ENCODE data around the gene GJA10. TPM values are rescaled to one million over a fixed set of nuclear protein-coding genes. Genes with fewer than 3 reads are reported as not detected.

GJA10 gene
- total RNA-seq, 1 experiment from 2014 or later, result not detected

GRCh38 chr6:89942601-89943000, 48.3 kb downstream of the GJA10 start:
- Histone ChIP-seq H3K9me3 (ENCODE audit: control insufficient read depth, insufficient read depth, low read depth, low read length) (no peaks in the 10 kb centered on the region), H3K36me3 (ENCODE audit: control insufficient read depth, insufficient read depth, low read length) (no peaks in the 10 kb centered on the region), H3K4me1 (ENCODE audit: control insufficient read depth, insufficient read depth, low read length) (peaks cover 2% of the 10 kb centered on the region; the same call in 1 of the 2 replicates), H3K4me3 (ENCODE audit: low read depth in 2 of 2, low read length in 2 of 2) (no peak overlapping the region), H3K27ac (ENCODE audit: low read length) (peak overlapping the region; percentile 73), H3K27me3 (ENCODE audit: control insufficient read depth, insufficient read depth, low read length) (no peaks in the 10 kb centered on the region)
- ATAC-seq, result no peak
- DNase-seq (ENCODE audit: low read depth, low spot score), result no peak
- in situ Hi-C loops (cut with HindIII; ENCODE audit: low pct_unique_long_range_greater_than_20kb, low sequenced_read_pairs), result no loop called here
- ChIA-PET CTCF (no interaction called here), POLR2A (no interaction called here)
- intact Hi-C loops (cut with micrococcal nuclease; ENCODE audit: unreplicated experiment), result loop anchor here (5.0 to 10.0 kb wide), 2 partner anchors 345 to 452 kb away; no protein-coding TSS in a partner anchor
- TF ChIP-seq CTCF (IDR thresholded peaks at IDR 0.05) (no peak), POLR2AphosphoS5 (IDR thresholded peaks at IDR 0.05; ENCODE audit: low read depth, low read length) (no peak), SIN3A (IDR thresholded peaks at IDR 0.05; ENCODE audit: borderline replicate concordance, insufficient read depth, low read depth, low read length) (no peak), TCF7L2 (IDR thresholded peaks at IDR 0.05; ENCODE audit: low read depth, low read length) (no peak)
- TF ChIP-seq, protein P1, sequence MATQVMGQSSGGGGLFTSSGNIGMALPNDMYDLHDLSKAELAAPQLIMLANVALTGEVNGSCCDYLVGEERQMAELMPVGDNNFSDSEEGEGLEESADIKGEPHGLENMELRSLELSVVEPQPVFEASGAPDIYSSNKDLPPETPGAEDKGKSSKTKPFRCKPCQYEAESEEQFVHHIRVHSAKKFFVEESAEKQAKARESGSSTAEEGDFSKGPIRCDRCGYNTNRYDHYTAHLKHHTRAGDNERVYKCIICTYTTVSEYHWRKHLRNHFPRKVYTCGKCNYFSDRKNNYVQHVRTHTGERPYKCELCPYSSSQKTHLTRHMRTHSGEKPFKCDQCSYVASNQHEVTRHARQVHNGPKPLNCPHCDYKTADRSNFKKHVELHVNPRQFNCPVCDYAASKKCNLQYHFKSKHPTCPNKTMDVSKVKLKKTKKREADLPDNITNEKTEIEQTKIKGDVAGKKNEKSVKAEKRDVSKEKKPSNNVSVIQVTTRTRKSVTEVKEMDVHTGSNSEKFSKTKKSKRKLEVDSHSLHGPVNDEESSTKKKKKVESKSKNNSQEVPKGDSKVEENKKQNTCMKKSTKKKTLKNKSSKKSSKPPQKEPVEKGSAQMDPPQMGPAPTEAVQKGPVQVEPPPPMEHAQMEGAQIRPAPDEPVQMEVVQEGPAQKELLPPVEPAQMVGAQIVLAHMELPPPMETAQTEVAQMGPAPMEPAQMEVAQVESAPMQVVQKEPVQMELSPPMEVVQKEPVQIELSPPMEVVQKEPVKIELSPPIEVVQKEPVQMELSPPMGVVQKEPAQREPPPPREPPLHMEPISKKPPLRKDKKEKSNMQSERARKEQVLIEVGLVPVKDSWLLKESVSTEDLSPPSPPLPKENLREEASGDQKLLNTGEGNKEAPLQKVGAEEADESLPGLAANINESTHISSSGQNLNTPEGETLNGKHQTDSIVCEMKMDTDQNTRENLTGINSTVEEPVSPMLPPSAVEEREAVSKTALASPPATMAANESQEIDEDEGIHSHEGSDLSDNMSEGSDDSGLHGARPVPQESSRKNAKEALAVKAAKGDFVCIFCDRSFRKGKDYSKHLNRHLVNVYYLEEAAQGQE (IDR thresholded peaks at IDR 0.05; ENCODE audit: insufficient read depth in 1 of 2, low read depth in 2 of 2, low read length in 1 of 2), result no peak
- no TSS peak for BruUV-seq (replicated peaks)

DNA sequence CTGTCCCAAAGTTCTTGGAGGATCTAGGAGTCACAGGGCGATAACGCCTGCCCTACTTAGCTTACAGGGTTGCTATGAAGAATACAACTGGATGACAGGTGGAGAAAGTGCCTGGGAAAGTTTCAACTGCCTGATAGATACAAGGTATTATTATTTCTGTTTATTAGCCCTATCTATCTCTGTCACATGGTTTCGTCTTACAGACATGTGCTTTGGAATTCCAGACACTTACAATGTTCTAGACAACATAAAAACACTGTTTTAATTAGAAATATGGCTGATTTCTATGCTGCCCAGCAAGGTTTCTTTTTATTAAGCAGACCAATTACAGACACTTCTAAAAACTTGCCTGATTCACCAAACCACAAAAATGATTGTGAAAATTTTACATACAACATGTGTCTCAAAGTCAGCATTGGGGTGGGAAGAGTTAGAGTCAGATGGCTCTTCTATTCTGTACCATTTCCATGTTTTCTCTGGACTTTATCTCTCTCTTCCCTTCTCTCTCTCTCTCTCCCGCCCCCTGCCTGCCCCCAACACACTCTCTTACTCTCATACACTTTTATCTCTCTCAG, 50.0 kb downstream of the GJA10 start:
- H3K4me3 ChIP-seq (ENCODE audit: low read depth in 2 of 2, low read length in 2 of 2), result no peak overlapping the region
- in situ Hi-C loops (cut with HindIII; ENCODE audit: low pct_unique_long_range_greater_than_20kb, low sequenced_read_pairs) (no loop called here), intact Hi-C loops (cut with micrococcal nuclease; ENCODE audit: unreplicated experiment) (loop anchor here (5.0 to 10.0 kb wide), 2 partner anchors 343 to 451 kb away; no protein-coding TSS in a partner anchor)
- TF ChIP-seq SIN3A (IDR thresholded peaks at IDR 0.05; ENCODE audit: borderline replicate concordance, insufficient read depth, low read depth, low read length) (no peak), TCF7L2 (IDR thresholded peaks at IDR 0.05; ENCODE audit: low read depth, low read length) (no peak), POLR2AphosphoS5 (IDR thresholded peaks at IDR 0.05; ENCODE audit: low read depth, low read length) (no peak), CTCF (IDR thresholded peaks at IDR 0.05) (no peak)
- TF ChIP-seq, protein P1 (IDR thresholded peaks at IDR 0.05; ENCODE audit: insufficient read depth in 1 of 2, low read depth in 2 of 2, low read length in 1 of 2), result no peak
- ATAC-seq (no peak), DNase-seq (ENCODE audit: low read depth, low spot score) (no peak)
- CTCF ChIA-PET, result no interaction called here
- H3K4me1 ChIP-seq (ENCODE audit: control insufficient read depth, insufficient read depth, low read length), result peaks cover 2% of the 10 kb centered on the region; the same call in 1 of the 2 replicates
- POLR2A ChIA-PET, result no interaction called here
- BruUV-seq (replicated peaks), result no TSS peak
- H3K9me3 ChIP-seq (ENCODE audit: control insufficient read depth, insufficient read depth, low read depth, low read length), result no peaks in the 10 kb centered on the region
- no peak overlapping the region for H3K27ac ChIP-seq (ENCODE audit: low read length)
- no peaks in the 10 kb centered on the region for H3K36me3 ChIP-seq (ENCODE audit: control insufficient read depth, insufficient read depth, low read length)
- H3K27me3 ChIP-seq (ENCODE audit: control insufficient read depth, insufficient read depth, low read length), result no peaks in the 10 kb centered on the region

Data from Panc1 (cell line).